GM18858 (cell line): ENCODE results near the gene DEAF1.

ENCODE experiments used
- ATAC-seq: cut with Tn5 transposase; IDR thresholded peaks from one replicate; pipeline ENCODE4 v1.9.1; 2021; ENCODE audit not compliant: unreplicated experiment

Gene DEAF1

GRCh38 chr11:722346-722811 is 27.4 kb upstream of the DEAF1 start:
- no peak for ATAC-seq

- ATAC-seq, result no peak
These were observed 26.8 kb upstream of the DEAF1 start for GRCh38 chr11:721741-722345.

- no peak for ATAC-seq
These were observed 26.3 kb upstream of the DEAF1 start for GRCh38 chr11:721247-721740.

DNA sequence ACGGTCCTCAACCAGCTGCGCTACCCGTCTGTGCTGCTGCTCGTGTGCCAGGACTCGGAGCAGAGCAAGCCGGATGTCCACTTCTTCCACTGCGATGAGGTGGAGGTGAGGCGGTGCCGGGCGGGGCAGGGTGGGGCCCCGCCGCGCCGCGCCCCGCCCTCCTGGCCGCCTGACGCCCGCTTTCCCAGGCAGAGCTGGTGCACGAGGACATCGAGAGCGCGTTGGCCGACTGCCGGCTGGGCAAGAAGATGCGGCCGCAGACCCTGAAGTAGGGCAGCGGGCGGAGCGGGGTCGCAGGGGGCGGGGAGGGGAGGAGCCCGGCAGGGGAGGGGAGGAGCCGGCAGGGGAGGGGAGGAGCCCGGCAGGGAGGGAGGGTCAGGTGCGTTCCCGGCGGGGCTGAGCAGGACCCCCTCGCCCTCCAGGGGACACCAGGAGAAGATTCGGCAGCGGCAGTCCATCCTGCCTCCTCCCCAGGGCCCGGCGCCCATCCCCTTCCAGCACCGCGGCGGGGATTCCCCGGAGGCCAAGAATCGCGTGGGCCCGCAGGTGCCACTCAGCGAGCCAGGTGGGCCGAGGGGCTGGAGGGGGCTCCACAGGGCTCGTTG is 25.7 kb upstream of the DEAF1 start:
- no peak for ATAC-seq

DNA sequence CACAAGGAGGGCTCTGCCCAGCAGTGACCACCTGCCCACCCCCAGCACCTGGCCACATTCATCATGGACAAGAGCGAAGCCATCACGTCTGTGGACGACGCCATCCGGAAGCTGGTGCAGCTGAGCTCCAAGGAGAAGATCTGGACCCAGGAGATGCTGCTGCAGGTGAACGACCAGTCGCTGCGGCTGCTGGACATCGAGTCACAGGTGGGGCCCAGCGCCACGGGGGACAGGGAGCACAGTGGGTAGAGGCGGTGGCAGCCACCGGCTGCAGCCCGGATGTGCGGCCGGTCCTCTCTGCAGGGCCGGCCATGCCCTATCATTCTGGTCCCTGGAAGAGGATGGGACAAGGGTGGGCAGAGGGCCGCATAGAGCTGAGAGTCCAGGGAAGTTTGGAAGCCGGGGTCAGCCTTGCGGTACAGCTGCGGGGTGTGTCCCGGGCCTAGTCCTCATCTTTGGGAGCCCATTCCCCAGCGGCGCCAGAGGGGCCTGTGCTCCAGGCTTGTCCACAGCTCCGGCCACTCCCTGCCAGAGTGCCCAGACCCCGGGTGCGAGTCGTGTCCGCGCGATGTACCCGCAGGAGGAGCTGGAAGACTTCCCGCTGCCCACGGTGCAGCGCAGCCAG is 25.1 kb upstream of the DEAF1 start:
- ATAC-seq, result no peak

GRCh38 chr11:719214-720016 is 24.4 kb upstream of the DEAF1 start:
- ATAC-seq, result no peak

DNA sequence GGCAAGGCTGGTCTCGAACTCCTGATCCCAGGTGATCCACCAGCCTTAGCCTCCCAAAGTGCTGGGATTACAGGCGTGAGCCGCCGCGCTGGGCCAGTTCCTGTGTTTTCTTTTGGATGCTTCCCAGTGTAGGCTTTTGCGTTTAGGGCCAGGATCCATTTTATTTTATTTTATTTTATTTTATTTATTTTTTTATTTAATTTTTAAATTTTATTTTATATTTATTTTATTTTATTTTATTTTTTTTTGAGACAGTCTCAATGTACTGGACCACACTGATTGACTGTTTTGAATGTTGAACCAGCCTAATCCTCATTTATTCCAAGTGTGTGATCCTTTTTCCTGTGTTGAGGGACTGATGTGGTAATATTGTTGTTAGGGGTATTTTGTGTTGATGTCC is 19.4 kb upstream of the DEAF1 start:
- ATAC-seq, result no peak

GRCh38 chr11:709109-709997 is 14.3 kb upstream of the DEAF1 start:
- ATAC-seq, result no peak

DNA sequence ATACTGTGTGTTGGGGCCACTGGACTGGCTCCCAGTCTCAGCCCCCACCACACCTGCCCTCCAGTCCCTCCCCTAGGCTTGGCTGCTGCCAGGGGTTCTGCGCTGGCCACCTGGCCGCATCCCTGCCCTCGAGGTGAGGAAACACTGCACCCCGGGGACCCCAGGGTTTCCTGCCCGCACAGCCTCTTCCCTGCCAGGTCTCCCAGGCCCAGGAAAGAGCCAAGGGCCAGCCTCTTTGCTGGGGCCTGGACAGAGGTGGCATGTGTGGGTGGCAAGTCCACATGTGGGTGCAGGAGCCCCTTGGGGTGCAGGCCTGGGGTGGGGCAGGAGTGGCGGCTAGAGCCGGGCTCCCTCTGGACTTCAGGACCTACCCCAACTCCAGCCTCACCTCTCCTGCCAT is 13.5 kb upstream of the DEAF1 start:
- ATAC-seq, result no peak

DNA sequence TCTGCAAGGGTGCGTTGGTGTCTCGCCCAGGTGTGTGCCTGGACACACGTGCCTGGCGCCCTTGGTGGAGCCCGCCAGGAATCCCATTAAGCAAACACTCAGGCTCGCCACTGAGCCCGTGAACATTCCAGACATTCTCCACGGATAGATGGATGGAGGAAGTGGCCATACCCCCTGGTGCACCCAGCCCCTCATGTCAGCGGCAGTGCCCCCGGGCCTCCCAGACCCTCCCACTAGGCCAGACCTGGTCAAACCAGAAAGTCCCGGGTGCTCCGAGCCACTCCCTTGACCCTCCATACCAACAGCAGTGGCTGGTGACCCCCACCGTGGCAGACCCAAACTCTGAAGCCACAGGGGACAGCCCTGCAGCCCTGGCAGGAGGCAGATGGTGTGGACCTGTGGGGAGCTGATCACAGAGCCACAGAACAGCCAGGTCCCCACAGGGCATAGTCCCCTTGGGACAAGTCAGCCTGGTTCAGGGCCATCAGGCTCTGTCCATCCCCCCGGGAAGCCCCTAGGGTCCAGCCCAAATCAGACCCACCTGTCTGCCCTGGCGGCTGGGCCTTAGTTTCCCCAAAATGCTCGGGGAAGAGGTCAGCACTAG is 12.9 kb upstream of the DEAF1 start:
- ATAC-seq, result no peak

- no peak for ATAC-seq
These were observed 12.2 kb upstream of the DEAF1 start for GRCh38 chr11:706957-707816.

DNA sequence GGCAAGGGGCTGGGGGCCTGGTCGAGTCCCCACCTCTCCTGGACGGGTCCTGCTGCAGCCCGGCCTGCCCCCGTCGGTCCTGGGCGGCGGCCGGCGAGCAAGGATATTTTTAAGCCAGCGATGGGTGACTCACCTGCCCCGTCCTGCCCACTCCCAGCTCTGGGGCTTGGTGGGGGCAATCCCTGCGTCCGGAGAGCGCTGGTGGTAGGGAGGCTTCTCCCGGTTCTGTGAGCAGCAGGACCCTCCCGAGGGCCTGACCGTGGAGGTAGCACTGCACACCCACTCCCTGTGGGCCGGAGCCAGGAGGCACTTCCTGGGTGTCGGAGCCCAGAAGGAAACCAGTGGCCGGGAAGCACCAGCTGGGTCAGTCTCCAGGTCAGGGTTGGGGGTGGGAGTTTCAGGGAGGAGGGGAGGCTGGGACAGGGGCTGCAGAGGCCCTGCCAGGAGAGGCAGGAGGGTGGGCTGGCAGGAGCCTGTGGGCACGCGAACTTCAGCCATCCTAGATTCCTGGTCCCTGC is 11.5 kb upstream of the DEAF1 start:
- ATAC-seq, result no peak

GRCh38 chr11:705646-706438 is 10.8 kb upstream of the DEAF1 start, which contains the start of gene EPS8L2:
Gene EPS8L2, plus strand, starts transcription at chr11:706231. Its CDS starts 3,177 bp downstream, at chr11:709408.
- ATAC-seq, result no peak

- no peak for ATAC-seq
These were observed 10.0 kb upstream of the DEAF1 start for GRCh38 chr11:704781-705645.

GRCh38 chr11:704228-704674 is 9.2 kb upstream of the DEAF1 start:
- ATAC-seq, result no peak

DNA sequence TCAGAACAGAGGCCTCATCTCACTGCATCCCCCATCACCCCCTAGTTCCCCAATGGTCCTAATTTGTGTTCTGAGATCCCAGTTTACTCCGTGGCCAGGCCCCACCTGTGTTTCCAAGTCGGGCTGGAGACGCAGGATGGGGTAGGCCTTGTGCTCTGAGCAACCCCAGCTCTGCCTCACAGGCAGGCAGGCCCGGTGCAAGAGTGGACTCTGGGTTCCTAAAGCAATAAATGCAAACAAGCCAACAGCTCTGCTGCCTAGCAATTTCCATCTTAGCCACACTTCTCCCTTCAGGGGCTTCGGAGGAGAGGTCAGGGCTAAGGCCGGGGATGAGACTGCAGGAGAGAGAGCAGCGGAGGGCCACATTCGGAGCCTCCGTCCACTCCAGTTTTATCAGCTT is 8.5 kb upstream of the DEAF1 start:
- ATAC-seq, result no peak
